Neural cell (in vitro differentiated cells): ENCODE data around the gene GABRG3. TPM values are rescaled to one million over a fixed set of nuclear protein-coding genes. Genes with fewer than 3 reads are reported as not detected.

Experiments used
- H2AFZ ChIP-seq: fragments of 200-600, 300-800 bp; sonication (generic), shearing (Covaris generic); 2 replicates; pipeline ENCODE4 v1.6.0; 2014; ENCODE audit warnings: low read depth, mild to moderate bottlenecking, antibody characterized with exemption, low read length, moderate library complexity
- H3F3A ChIP-seq: fragments of 200-600 bp; shearing (Covaris generic); 2 replicates; pipeline ENCODE4 v1.6.1; 2016; ENCODE audit warnings: mild to moderate bottlenecking, moderate library complexity, mixed read lengths, antibody characterized with exemption, low read length; ENCODE audit not compliant: insufficient read depth, poor library complexity, severe bottlenecking
- H3K27ac ChIP-seq: fragments of 200-600, 300-800 bp; sonication (generic), shearing (Covaris generic); 2 replicates; pipeline ENCODE4 v1.5.1; 2014; ENCODE audit warnings: mild to moderate bottlenecking, low read length, moderate library complexity
- H3K27me3 ChIP-seq: fragments of 300-800, 200-600 bp; sonication (generic), shearing (Covaris generic); 2 replicates; pipeline ENCODE4 v1.6.0; 2014; ENCODE audit warnings: mild to moderate bottlenecking, low read depth, low read length, moderate library complexity; ENCODE audit not compliant: insufficient read depth
- H3K36me3 ChIP-seq: fragments of 300-800, 200-600 bp; sonication (generic), shearing (Covaris generic); 2 replicates; pipeline ENCODE4 v1.5.1; 2014; ENCODE audit warnings: mild to moderate bottlenecking, antibody characterized with exemption, low read length, moderate library complexity; ENCODE audit not compliant: insufficient read depth
- H3K4me2 ChIP-seq: fragments of 300-800, 200-600 bp; sonication (generic), shearing (Covaris generic); 2 replicates; pipeline ENCODE4 v1.6.0; 2014; ENCODE audit warnings: mild to moderate bottlenecking, low read length
- H3K4me3 ChIP-seq: fragments of 300-800, 200-600 bp; sonication (generic), shearing (Covaris generic); 2 replicates; pipeline ENCODE4 v1.5.1; 2014; ENCODE audit warnings: mild to moderate bottlenecking, low read length, moderate library complexity
- H3K79me2 ChIP-seq: fragments of 200-600 bp; shearing (Covaris generic); replicated peaks from 2 replicates; pipeline ENCODE4 v1.6.0; 2014; ENCODE audit warnings: mild to moderate bottlenecking, low read length, moderate library complexity; ENCODE audit not compliant: insufficient read depth
- H3K9ac ChIP-seq: fragments of 300-800, 200-600 bp; sonication (generic), shearing (Covaris generic); 2 replicates; pipeline ENCODE4 v1.6.1; 2016; ENCODE audit warnings: mild to moderate bottlenecking, low read length, mixed read lengths
- H3K9me2 ChIP-seq: fragments of 200-600 bp; shearing (Covaris generic); 2 replicates; pipeline ENCODE4 v1.6.1; 2016; ENCODE audit warnings: mild to moderate bottlenecking, low read length, mixed read lengths; ENCODE audit not compliant: insufficient read depth
- H3K9me3 ChIP-seq: fragments of 200-600, 300-800 bp; sonication (generic), shearing (Covaris generic); 2 replicates; pipeline ENCODE4 v1.6.1; 2016; ENCODE audit warnings: mild to moderate bottlenecking, mixed run types, low read length, moderate library complexity, mixed read lengths
- H4K20me1 ChIP-seq: fragments of 200-600 bp; shearing (Covaris generic); 2 replicates; pipeline ENCODE4 v1.6.1; 2016; ENCODE audit warnings: mild to moderate bottlenecking, mixed run types; ENCODE audit not compliant: insufficient read depth
- CTCF ChIP-seq: fragments of 450-650 bp; IDR thresholded peaks from 2 replicates; pipeline ENCODE4 v1.5.1; 2014; ENCODE audit warnings: antibody characterized with exemption, mild to moderate bottlenecking, moderate library complexity; ENCODE audit not compliant: poor library complexity, severe bottlenecking
- EP300 ChIP-seq: fragments of 450-650 bp; conservative IDR thresholded peaks from 2 replicates; pipeline ENCODE4 v1.6.1; 2014; ENCODE audit warnings: antibody characterized with exemption, mild to moderate bottlenecking, moderate library complexity; ENCODE audit not compliant: poor library complexity, severe bottlenecking
- EZH2 ChIP-seq: fragments of 200-600, 300-800 bp; shearing (Covaris generic), sonication (generic); IDR thresholded peaks from 2 replicates; pipeline ENCODE4 v1.6.1; 2014; ENCODE audit warnings: antibody characterized with exemption, low read length, borderline replicate concordance, mild to moderate bottlenecking; ENCODE audit not compliant: insufficient read depth, poor library complexity, severe bottlenecking
- MXI1 ChIP-seq: fragments of 450-650 bp; conservative IDR thresholded peaks from 2 replicates; pipeline ENCODE4 v1.6.1; 2014; ENCODE audit warnings: antibody characterized with exemption, mild to moderate bottlenecking; ENCODE audit not compliant: poor library complexity, severe bottlenecking
- RAD21 ChIP-seq: fragments of 450-650 bp; conservative IDR thresholded peaks from 2 replicates; pipeline ENCODE4 v1.6.1; 2014; ENCODE audit warnings: antibody characterized with exemption, mild to moderate bottlenecking, moderate library complexity
- REST ChIP-seq: IDR thresholded peaks from 2 replicates; pipeline ENCODE4 v1.6.1; 2012; ENCODE audit warnings: borderline replicate concordance
- SMC3 ChIP-seq: fragments of 450-650 bp; conservative IDR thresholded peaks from 2 replicates; pipeline ENCODE4 v1.6.1; 2014; ENCODE audit warnings: antibody characterized with exemption, mild to moderate bottlenecking, moderate library complexity; ENCODE audit not compliant: poor library complexity
- TAF1 ChIP-seq: IDR thresholded peaks from 2 replicates; pipeline ENCODE4 v1.6.1; 2012; ENCODE audit warnings: low read depth
- polyA plus RNA-seq: library from polyadenylated mRNA; depleted of rRNA; stranded (reverse); fragments of >200 nt; gene quantifications from 2 replicates; pipeline ENCODE4 v1.2.3, GENCODE V29; 2014

Gene GABRG3
- polyA plus RNA-seq, 1 donor from 2014 or later = 1.2 TPM

DNA sequence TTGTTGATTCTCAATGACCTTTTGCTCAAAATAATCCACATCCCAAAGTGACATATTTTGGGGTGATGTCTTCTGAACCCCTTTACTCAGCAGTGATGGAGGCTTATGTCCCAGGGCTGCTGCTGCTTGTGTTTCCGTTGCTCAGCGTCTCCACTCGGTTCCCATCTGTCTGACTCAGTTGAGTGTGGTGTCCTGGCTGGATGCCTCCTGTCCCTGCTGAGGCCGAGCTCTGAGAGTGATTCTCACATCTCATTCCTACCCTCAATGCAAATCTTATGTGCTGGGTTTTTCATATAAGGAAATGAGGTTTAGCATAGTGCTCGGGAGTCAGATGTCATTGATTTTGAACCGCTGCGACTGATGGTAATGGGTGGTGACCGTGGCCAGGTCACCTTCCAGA lies 247.4 kb downstream of the GABRG3 start:
- Histone ChIP-seq H2AFZ (no peak overlapping the region), H4K20me1 (no peaks in the 10 kb centered on the region), H3K9me2 (no peaks in the 10 kb centered on the region), H3K27ac (no peak overlapping the region), H3K9ac (no peak overlapping the region), H3K36me3 (no peaks in the 10 kb centered on the region), H3K4me3 (no peak overlapping the region), H3K79me2 (no peaks in the 10 kb centered on the region), H3K9me3 (no peaks in the 10 kb centered on the region), H3K27me3 (no peaks in the 10 kb centered on the region), H3F3A (no peaks in the 10 kb centered on the region), H3K4me2 (no peak overlapping the region)
- TF ChIP-seq MXI1 (no peak), RAD21 (no peak)

DNA sequence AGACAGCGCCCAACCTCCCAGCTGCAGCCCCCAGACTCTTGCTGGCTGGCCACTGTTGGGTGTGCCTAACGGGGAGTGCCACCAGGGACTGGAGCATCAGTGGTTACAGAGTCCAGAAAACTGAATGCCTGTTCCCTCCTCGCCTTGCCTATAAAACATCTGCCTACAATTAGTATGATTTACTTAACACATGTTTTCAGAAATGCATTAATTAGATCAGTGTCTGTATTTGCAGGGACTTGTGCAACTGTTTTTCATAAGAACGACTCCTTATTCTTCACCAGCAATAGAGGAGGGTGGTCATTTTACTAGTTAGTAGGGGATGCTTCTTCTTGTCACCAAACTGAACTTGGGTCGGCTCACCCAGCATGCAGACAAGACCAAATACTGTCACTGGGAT lies 248.7 kb downstream of the GABRG3 start:
- no peaks in the 10 kb centered on the region for H3F3A ChIP-seq
- no peaks in the 10 kb centered on the region for H3K27me3 ChIP-seq
- no peaks in the 10 kb centered on the region for H3K79me2 ChIP-seq
- no peak overlapping the region for H3K9ac ChIP-seq
- no peak overlapping the region for H3K4me2 ChIP-seq
- TF ChIP-seq EP300 (no peak), MXI1 (no peak), REST (no peak), CTCF (no peak), EZH2 (no peak), RAD21 (no peak), SMC3 (no peak), TAF1 (no peak)
- no peaks in the 10 kb centered on the region for H3K9me2 ChIP-seq
- no peak overlapping the region for H3K4me3 ChIP-seq
- no peaks in the 10 kb centered on the region for H4K20me1 ChIP-seq
- no peak overlapping the region for H2AFZ ChIP-seq
- no peaks in the 10 kb centered on the region for H3K36me3 ChIP-seq
- no peaks in the 10 kb centered on the region for H3K9me3 ChIP-seq
- no peak overlapping the region for H3K27ac ChIP-seq

DNA sequence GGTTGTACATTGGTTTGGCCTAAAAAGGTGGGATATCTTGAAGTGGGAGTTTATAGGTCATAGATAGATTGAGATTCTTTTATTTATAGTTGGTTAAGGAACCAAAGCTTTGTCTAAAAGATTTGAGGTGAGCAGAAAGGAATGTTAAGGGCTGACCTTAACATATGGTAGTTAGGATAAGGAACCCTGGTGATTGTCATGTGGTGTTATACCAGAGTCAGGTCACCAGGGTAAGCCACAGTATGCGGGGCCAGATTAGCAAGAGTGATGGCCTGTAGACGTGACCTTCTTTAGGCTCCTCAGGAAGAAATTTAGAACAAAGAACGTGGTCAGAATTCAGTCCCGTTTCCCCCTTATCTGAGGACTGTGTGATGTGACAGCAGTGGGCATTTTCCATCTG lies 249.2 kb downstream of the GABRG3 start:
- no peaks in the 10 kb centered on the region for H3K9me3 ChIP-seq
- no peak overlapping the region for H3K4me2 ChIP-seq
- H3K9ac ChIP-seq = no peak overlapping the region
- TF ChIP-seq RAD21 (no peak), TAF1 (no peak)
- H3K27ac ChIP-seq = no peak overlapping the region
- no peak overlapping the region for H3K4me3 ChIP-seq
- H2AFZ ChIP-seq = no peak overlapping the region
- no peaks in the 10 kb centered on the region for H3K9me2 ChIP-seq
- H4K20me1 ChIP-seq = no peaks in the 10 kb centered on the region
- no peaks in the 10 kb centered on the region for H3K79me2 ChIP-seq
- no peaks in the 10 kb centered on the region for H3K36me3 ChIP-seq
- no peaks in the 10 kb centered on the region for H3F3A ChIP-seq
- H3K27me3 ChIP-seq = no peaks in the 10 kb centered on the region
